Psoas muscle (tissue), 8 donors: Measurements from ENCODE around the gene GPR132. TPM values are rescaled to one million over a fixed set of nuclear protein-coding genes. Genes with fewer than 3 reads are reported as not detected.

Experiments
- ATAC-seq, 4 donors: fragments of 200-7000 bp; cut with Tn5 transposase; one replicate each; pipeline ENCODE4 v1.9.1; 2020; ENCODE audit warnings: moderate library complexity in 3 of 4, mild to moderate bottlenecking in 2 of 4
- DNase-seq, 2 donors: peaks; one replicate each; pipeline ENCODE4 v3.0.0-alpha.2; 2020
- H3K27ac ChIP-seq: fragments of 200-600 bp; one replicate; pipeline ENCODE4 v1.8.0; 2022
- H3K27me3 ChIP-seq, 3 donors: fragments of 200-600 bp in 1 of 3; one replicate each; pipeline versions ENCODE4 v1.6.1 to v1.8.0; 2013 to 2022; ENCODE audit warnings: low read length in 2 of 3, mild to moderate bottlenecking in 2 of 3, moderate library complexity in 1 of 3; ENCODE audit not compliant: insufficient read depth in 3 of 3
- H3K36me3 ChIP-seq, 2 donors: fragments of 200-600 bp in 1 of 2; one replicate each; pipeline versions ENCODE4 v1.6.1 to v1.8.0; 2013 to 2022; ENCODE audit warnings: low read depth in 1 of 2, mild to moderate bottlenecking in 1 of 2, moderate library complexity in 1 of 2; ENCODE audit not compliant: insufficient read depth in 1 of 2
- H3K4me1 ChIP-seq: fragments of 200-600 bp; one replicate; pipeline ENCODE4 v1.8.0; 2022
- H3K4me3 ChIP-seq: fragments of 200-600 bp; one replicate; pipeline ENCODE4 v1.8.0; 2022; ENCODE audit warnings: mild to moderate bottlenecking
- H3K9me3 ChIP-seq: fragments of 200-600 bp; one replicate; pipeline ENCODE4 v1.8.0; 2022
- WGBS, 3 donors: extraction: QIAGEN DNeasy Blood & Tissue Kit; methylation state at CpG; one replicate each; pipeline versions ENCODE4 v1.1.6 to v1.1.7; 2013; 5-methylcytosine and 5-hydroxymethylcytosine counted together
- intact Hi-C, 2 donors: fragments of 100-400 bp; cut with DNase I; formaldehyde crosslinking; loops; one replicate each; pipeline versions ENCODE4 v1.11.0 to v1.14.2; 2022
- polyA plus RNA-seq, 3 donors: library from polyadenylated mRNA; stranded (reverse); fragments of 200-250 nt; gene quantifications; one replicate each; pipeline ENCODE4 v1.2.3, GENCODE V29; 2013
- total RNA-seq, 4 donors: library from RNA; stranded (reverse); fragmentation: NEBNext Ultra II Directional in 2 of 4; extraction: Animal tissue kit (Norgen Biotek cat#: 25700) in 2 of 4; gene quantifications; one replicate each; pipeline versions ENCODE4 v1.2.1 to v1.2.4, GENCODE V29; 2021 to 2023
- TF ChIP-seq, protein P1 (sequence below): fragments of 200-600 bp; IDR thresholded peaks from one replicate; pipeline ENCODE4 v1.8.0; 2022; ENCODE audit warnings: antibody characterized with exemption
- donor health status: healthy with polysubstance abuse.
- donor health status: DM: no; HTN: no; CAD: no; lungs with moderate emphysema.
- donor health status: Bipolar disorder and iron deficiency.
- donor health status: healthy.
- donor health status: DM: yes; HTN: yes; CAD: no.
- donor health status: DM: no; HTN: no; CAD: no.
- donor health status: DM: no; HTN: no; CAD: no.
- donor health status: DM: yes; HTN: yes; CAD: no.

The GPR132 gene
- total and polyA plus RNA-seq, 7 donors: 0.08 to 0.60 (median 0.34) TPM

DNA sequence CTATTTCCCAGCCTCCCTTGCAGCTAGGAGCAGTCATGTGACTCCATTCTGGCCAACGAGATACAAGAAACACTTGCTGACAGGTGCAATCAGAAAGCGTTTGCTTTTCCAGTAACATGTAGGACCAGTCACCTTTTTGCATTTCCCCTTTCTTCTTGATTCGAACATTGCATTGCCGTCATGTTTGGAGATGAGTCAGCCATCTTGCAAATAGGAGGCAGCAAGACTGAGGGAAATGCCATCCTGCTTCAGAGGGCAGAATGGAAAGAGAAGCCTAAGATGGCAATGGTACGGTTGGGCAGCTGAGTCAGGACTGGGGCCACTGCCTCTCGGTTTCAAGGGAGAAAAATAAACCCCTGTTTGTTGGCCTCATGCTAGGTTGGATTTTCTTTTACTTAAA is 34.5 kb upstream of the GPR132 start:
- Histone ChIP-seq H3K4me3 (no peak overlapping the region), H3K4me1 (no peaks in the 10 kb centered on the region), H3K36me3 (no peaks in the 10 kb centered on the region), H3K27ac (no peak overlapping the region), H3K27me3 (peaks cover 0 to 31% (median 6%) of the 10 kb centered on the region in 3 donors), H3K9me3 (no peaks in the 10 kb centered on the region)
- intact Hi-C loops: no loop called here
- 68 to 90% (median 79%) methylated on average over 6 of the region's 6 CpGs for WGBS, 3 donors
- TF ChIP-seq, protein P1, sequence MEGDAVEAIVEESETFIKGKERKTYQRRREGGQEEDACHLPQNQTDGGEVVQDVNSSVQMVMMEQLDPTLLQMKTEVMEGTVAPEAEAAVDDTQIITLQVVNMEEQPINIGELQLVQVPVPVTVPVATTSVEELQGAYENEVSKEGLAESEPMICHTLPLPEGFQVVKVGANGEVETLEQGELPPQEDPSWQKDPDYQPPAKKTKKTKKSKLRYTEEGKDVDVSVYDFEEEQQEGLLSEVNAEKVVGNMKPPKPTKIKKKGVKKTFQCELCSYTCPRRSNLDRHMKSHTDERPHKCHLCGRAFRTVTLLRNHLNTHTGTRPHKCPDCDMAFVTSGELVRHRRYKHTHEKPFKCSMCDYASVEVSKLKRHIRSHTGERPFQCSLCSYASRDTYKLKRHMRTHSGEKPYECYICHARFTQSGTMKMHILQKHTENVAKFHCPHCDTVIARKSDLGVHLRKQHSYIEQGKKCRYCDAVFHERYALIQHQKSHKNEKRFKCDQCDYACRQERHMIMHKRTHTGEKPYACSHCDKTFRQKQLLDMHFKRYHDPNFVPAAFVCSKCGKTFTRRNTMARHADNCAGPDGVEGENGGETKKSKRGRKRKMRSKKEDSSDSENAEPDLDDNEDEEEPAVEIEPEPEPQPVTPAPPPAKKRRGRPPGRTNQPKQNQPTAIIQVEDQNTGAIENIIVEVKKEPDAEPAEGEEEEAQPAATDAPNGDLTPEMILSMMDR: no peak
- no peak for DNase-seq
- ATAC-seq: no peak

DNA sequence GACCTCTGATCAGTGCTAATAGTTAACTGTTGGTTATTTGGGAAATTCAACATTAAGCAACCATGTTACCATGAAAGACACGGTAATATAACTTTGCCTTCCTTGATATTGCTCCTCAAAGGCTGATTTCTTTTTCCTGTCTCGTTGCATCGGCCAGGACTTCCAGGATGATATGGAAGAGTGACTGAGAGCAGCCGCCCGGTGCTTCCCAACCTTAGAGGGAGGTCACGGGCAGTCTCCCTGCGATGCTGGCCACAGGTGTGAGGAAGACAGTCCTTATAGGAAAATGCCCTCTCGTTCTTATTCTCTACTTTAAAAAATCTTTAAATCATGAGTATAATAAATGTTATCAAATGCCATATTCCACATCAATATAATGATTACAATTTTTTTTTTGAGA is 33.1 kb upstream of the GPR132 start:
- Histone ChIP-seq H3K27me3 (peaks cover 0 to 28% (median 10%) of the 10 kb centered on the region in 3 donors), H3K4me1 (no peaks in the 10 kb centered on the region), H3K9me3 (no peaks in the 10 kb centered on the region), H3K27ac (no peak overlapping the region), H3K36me3 (no peaks in the 10 kb centered on the region), H3K4me3 (no peak overlapping the region)
- WGBS, 3 donors: 85 to 90% (median 85%) methylated on average over 8 of the region's 8 CpGs
- ATAC-seq: no peak
- no peak for DNase-seq
- TF ChIP-seq, protein P1: no peak
- intact Hi-C loops: no loop called here

DNA sequence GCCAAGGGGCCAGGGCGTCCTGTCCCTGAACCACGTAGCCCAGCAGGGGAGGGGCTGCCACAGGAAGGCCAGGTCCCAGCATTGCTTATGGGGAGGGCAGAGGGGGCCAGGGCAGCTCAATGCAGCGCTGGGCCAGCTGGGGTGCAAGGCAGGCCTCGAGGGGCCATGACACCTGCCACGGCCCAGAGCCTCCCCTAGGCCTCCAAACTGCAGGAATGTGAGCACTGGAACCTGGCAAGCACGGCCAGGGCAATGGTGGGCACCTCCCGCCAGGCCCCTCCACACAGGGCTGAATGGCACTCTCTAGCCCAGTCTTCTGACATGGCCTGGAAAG is 32.5 kb upstream of the GPR132 start:
- H3K27ac ChIP-seq: no peak overlapping the region
- TF ChIP-seq, protein P1: no peak
- no peak for DNase-seq
- no peak for ATAC-seq
- no peaks in the 10 kb centered on the region for H3K36me3 ChIP-seq
- H3K4me1 ChIP-seq: no peaks in the 10 kb centered on the region
- intact Hi-C loops: no loop called here
- no peaks in the 10 kb centered on the region for H3K9me3 ChIP-seq
- H3K27me3 ChIP-seq: peaks cover 0 to 28% (median 6%) of the 10 kb centered on the region in 3 donors
- 73 to 86% (median 78%) methylated on average over 7 of the region's 7 CpGs for WGBS, 3 donors
- H3K4me3 ChIP-seq: no peak overlapping the region

DNA sequence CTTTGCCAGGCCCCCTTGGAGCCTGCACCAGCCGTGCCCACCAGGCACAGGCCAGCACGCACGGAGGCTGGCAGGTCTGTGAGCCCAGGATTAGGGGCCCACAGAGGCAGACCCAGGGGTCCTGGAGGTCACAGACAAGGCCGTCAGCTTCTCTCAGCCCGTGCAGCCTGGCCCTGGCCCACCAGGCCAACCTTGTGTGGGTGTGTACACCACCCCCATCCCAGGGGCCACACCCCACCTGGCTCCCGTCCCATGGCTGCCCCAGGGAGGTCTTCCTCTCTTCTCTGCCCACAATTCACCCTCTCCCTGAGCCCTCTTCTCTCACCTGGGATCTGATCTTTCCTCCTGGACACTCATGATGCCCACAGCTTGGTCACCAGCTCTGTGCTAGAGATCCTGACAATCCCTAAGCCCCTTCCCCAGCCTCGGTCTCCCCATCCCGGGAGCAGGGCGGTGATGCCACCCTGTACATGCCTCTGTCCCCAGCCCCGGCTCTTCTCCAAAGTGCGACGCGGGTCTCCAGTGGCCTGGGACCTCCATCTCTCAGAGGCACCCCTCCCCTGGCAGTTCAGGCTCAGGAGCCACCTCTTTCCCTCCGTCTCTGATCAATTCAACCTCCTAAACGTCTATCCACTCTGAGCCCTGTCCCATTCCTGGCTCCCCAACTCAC is 31.1 kb upstream of the GPR132 start:
- Histone ChIP-seq H3K27me3 (peaks cover 0 to 25% (median 6%) of the 10 kb centered on the region in 3 donors), H3K4me3 (no peak overlapping the region), H3K4me1 (peaks cover 2% of the 10 kb centered on the region), H3K36me3 (no peaks in the 10 kb centered on the region), H3K9me3 (no peaks in the 10 kb centered on the region), H3K27ac (no peak overlapping the region)
- TF ChIP-seq, protein P1: no peak
- intact Hi-C loops: no loop called here
- ATAC-seq: no peak
- 82 to 90% (median 85%) methylated on average over 10 to 15 of the region's 15 CpGs for WGBS, 3 donors
- DNase-seq: no peak

DNA sequence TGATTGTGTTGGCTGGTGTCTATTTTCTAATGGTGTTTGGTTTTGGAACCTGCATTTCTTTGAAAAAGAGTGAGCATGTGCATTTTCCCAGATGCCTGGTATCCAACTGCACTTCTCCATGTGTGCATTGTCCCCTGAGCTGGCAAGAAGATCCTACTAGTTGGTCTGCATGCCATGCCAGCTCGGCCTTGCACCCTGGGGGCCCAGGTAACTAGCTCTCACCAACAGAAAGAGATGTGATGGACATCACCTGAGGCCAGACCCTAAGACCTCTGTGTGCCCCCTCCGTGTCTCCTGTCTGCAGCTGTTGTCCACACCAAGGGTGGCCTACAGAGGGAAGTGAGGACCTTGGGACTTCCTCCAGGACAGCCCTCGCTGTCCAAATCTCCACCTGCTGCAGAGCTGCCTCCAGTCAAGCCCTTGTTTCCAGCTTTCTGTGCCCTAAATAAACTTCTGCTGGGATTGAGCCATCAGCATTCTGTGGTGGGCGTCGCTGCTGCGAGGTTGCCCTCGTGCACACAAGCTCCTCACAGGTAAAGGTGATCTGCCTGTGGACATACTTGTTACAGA is 30.1 kb upstream of the GPR132 start:
- intact Hi-C loops: no loop called here
- DNase-seq (no peak), ATAC-seq (no peak)
- Histone ChIP-seq H3K27me3 (peaks cover 0 to 22% (median 6%) of the 10 kb centered on the region in 3 donors), H3K9me3 (no peaks in the 10 kb centered on the region), H3K4me3 (no peak overlapping the region), H3K36me3 (no peaks in the 10 kb centered on the region), H3K27ac (no peak overlapping the region), H3K4me1 (peaks cover 2% of the 10 kb centered on the region)
- TF ChIP-seq, protein P1: no peak
- WGBS, 3 donors: 82 to 85% (median 84%) methylated on average over 7 of the region's 7 CpGs
